Daoy (cell line): ENCODE data around the gene DMD. TPM values are rescaled to one million over a fixed set of nuclear protein-coding genes. Genes with fewer than 3 reads are reported as not detected.
"Not testable (repeated sequence)": the region's sequence is repeated elsewhere in the genome, so short reads cannot be mapped to it uniquely, and the experiment has no call there.

Source experiments
- DNase-seq: peaks from one replicate; pipeline ENCODE4 v3.0.0-alpha.2; 2015; ENCODE audit warnings: low read depth
- total RNA-seq: library from RNA; depleted of rRNA; stranded (reverse); fragments of >200 nt; shearing (Covaris generic); gene quantifications from 2 replicates; pipeline ENCODE4 v1.2.3, GENCODE V29; 2014

DMD gene
- total RNA-seq, 1 experiment from 2014 or later: 14.1 TPM

DNA sequence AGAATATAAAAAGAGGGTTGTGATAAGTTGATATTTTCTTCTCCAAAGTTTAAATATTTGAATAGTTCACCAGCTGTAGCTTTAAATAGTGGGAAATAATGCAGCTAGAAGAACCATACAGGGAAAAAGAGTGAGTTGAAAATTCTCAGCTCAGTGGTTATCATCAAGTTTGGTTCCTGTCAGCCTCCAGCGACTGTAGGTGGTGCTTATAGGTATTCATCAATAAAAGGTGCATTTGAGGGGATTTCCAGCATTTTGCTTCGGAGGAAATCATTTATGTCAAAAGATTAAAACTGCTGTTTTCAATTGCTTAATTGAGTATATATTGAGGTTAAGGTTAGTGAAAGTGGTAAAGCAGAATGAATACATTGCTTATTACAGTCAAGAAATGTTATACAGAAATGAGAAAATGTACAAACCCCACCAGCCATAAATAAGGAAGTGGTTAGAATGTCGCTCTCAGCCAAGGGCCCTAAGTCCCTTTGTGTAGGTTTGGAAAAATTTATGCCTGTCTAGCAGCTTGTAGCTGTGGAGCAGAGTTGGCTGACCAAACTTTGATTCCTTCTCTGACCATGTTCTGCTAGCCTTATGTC, 1606.6 kb downstream of the DMD start:
- no peak for DNase-seq

GRCh38 chrX:31603411-31604120, 1607.8 kb downstream of the DMD start:
- no peak for DNase-seq

DNA sequence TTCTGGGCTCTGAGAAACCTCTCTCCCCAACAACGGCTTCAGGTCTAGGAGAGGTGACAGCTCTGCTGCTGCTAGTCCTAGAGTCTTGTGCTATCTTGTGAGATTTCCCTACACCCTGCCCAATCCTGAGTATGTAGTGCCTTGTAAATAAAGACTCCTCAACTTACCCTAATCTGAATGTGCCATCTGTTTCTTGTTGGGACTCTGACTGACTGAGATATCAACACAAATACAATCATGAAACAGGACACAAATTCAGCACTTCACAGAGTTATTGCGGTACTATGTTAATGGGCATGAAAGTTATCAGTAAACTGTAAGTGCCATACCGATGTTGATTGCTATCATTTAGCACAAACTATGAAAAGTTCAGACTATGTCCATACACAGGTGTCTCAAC, 1610.5 kb downstream of the DMD start:
- no peak for DNase-seq

DNA sequence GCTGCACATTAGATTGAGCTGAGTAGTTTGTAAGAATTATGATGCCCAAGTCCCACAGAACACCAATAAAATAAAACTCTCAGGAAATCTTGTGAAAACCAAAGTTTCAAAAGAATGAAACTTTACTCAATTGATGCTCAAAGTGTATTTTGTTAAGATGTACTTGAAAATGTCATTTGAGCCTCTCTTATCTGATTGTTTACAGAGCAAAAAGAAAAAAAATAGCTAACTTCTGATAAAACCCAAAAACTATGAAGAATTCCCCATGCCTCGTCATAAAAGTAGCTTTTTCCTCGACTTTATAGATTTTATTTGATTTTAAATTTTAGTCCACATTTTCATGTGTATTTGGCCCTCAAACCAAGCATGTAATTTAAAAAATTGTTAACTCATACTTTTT, 1618.0 kb downstream of the DMD start:
- DNase-seq: no peak

GRCh38 chrX:31591355-31591754, 1620.0 kb downstream of the DMD start:
- no peak for DNase-seq

GRCh38 chrX:31590581-31591114, 1620.7 kb downstream of the DMD start:
- peak; percentile 49 for DNase-seq

- no peak for DNase-seq
Measured at GRCh38 chrX:31589503-31589902, 1621.8 kb downstream of the DMD start.

DNA sequence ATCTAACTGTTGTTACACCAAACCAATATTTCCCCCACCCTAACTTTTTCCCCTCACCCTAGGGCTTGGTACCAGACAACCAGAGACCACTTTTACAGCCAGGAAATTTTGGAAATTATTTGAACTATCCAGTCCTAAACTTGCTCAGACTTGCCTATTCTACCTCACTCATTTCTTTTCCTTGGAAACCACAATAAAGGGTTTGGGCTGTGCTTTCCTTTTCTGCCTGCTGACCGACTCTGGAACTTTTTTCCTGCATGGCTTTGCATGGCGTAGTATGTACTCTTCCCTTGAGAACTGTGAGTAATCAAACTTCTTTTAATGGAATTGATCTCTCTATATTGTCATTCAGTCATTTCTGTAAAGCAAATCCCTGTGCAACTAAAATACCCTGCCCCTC, 1623.0 kb downstream of the DMD start:
- no peak for DNase-seq

GRCh38 chrX:31583892-31584291, 1627.5 kb downstream of the DMD start:
- DNase-seq: not testable (repeated sequence)

DNA sequence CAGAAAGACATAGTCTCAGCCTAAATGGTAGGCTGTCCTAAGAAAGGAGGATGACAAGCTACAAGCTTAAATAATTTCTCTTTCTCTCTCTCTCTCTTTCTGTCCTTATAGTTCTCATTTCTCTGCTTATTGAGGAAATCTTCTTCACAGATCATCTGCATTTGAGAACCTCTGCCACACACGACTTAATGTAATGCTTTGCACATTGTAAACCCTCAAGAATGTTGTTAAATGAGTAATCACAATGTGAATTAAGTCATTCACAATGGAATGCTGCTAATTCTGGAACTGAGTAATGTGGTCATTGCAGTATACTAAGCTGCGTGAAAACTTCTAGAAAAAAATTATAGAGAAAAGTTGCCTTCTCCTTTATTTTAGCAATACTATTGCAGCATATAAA, 1630.6 kb downstream of the DMD start:
- DNase-seq: peak; percentile 50

DNA sequence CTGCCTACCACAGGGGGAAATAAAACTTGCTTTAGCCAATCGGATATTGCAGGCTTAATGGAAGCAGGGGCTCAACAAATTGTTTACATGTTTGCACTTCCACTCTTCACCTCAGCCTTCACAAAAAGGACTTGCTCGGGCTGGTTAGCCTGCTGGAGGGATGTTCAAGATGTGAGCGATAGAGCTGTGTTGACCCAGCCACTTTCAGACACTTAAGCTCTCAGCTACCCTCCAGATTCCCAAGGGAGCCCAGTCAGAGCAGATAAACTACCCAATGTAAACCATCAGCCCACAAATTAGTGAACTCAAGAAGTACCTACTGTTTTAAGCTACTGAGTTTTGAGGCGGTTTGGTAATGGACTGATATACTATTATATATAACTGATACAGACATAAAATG, 1631.1 kb downstream of the DMD start:
- peak; percentile 75 for DNase-seq

DNA sequence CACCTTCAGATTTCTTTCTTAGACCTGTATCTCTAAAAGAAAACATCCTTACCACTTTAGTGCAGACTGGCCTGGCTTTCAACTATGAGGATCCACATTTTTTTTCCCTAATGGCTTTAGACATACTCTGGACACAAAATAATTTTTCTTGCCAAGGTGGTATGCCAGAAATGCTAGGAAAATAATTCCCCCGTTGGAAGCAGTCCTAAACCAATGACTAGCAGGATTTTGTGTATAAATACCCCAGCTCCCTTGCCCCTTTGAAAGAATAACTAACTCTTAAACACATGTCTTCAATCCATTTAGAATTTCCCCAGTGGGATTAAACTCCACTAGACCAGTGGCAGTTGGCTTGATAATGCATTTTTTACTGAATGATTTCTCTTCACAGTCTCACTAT, 1639.0 kb downstream of the DMD start:
- DNase-seq: no peak

DNA sequence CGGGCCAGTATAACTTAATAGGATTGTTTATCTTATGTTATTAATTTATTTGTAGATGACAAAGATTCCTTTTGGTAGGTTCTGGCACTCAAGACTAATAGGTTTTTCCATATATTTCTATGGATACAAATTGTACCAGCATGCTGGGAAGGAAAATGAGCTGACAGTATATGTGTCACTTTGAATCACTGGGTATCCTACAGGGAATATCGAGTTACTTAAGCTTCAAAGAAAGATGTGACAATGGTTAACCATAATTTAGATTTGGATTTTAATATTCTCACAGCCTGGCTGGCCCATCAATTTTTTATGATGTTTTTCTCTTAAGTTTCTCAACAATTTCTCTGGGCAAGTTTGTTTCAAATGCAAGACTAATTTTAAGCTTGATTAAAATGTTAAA, 1640.7 kb downstream of the DMD start:
- no peak for DNase-seq

DNA sequence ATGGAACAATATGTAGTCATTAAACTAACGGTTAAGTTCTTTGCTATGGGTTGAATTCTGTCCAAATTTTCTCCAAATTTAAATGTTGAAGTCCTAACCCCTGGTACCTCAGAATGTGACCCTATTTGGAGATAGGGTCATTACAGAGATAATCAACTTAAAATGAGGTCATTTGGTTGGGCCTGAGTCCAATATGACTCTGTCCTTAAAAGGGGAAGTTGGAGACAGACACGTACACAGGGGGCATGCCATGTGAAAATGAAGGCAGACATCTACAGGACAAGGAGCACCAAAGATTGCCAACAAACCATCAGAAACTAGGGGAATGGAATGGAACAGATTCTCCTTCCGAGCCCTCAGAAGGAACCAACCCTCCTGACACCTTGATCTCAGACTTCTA, 1647.6 kb downstream of the DMD start:
- DNase-seq: no peak

- no peak for DNase-seq
Measured at GRCh38 chrX:31555506-31555905, 1655.8 kb downstream of the DMD start.

DNA sequence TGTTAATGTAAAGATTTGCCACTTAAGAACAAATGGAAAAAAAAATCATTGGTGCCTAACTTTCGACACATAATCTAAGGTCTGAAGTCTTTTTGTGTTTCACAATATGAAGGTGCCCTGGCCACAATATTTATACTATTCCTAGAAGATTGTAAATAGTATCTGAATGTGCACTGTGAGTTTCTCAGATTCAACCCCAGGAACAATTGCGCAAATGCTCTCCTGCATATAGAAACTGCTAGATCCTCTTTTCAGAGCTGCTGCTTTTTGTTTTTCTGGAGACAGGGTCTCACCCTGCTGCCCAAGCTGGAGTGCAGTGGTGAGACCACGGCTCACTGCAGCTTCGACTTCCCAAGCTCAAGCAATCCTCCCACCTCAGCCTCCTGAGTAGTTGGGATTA, 1659.4 kb downstream of the DMD start:
- DNase-seq: no peak

GRCh38 chrX:31550158-31550557, 1661.2 kb downstream of the DMD start:
- no peak for DNase-seq

DNA sequence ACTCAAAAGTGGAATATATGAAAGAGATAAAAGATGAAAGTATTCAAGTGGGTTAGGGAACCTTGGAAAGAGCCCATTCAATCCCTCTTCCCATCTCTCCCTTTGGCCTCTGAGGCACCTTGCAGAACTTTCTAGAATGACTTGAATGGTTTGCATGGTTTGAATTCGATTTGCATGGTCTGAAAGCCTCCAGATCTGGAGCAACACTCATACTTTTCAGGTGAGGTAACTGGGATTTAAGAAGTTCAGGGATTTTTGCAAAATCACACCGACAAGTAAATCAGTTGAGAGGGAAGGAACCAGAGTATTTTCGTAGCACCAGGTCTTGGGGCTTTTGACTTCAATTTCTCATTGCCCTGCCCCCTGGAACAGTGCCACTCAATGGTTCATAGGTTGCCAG, 1663.5 kb downstream of the DMD start:
- DNase-seq: no peak

- no peak for DNase-seq
Measured at GRCh38 chrX:31547416-31547815, 1663.9 kb downstream of the DMD start.

- DNase-seq: peak; percentile 79
Measured at GRCh38 chrX:31546126-31546525, 1665.2 kb downstream of the DMD start.

DNA sequence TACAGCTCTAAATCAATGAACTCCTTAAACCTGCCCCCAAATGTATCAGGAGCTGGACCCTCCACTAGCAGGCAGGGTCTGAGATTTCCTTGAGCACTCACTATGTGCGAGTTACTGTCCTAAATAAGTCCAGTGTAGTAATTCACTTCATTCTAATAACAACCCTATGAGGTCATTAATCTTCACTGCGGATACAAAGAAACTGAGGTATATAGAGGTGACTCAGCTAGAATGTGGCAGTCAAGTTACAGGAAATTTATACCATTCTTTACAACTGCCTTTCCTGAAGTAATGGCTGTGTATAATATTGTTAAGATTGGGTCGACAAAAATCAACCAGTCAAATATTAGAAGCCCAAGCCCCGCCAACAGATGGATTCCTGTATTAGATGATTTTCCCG, 1665.6 kb downstream of the DMD start:
- no peak for DNase-seq

DNA sequence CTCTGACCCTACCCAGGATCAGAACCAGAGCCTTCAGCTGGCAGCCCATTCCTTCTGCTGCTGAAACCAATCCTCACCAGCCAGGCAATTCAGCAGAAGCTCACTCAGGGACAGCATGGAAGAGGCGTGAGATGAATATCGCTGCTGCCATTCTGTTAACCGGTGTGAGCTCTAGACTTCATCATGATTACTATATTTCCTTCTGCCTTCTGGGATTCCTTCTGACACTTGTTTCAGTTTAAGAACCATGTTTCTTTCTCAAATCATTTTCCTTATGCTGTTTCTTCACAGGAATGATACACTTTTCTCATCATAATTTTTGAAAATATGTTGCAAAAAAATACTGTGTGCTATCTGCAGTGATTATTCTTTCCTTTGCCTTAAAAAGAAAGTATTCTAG, 1666.2 kb downstream of the DMD start:
- DNase-seq: no peak

- no peak for DNase-seq
Measured at GRCh38 chrX:31543634-31544033, 1667.7 kb downstream of the DMD start.

DNA sequence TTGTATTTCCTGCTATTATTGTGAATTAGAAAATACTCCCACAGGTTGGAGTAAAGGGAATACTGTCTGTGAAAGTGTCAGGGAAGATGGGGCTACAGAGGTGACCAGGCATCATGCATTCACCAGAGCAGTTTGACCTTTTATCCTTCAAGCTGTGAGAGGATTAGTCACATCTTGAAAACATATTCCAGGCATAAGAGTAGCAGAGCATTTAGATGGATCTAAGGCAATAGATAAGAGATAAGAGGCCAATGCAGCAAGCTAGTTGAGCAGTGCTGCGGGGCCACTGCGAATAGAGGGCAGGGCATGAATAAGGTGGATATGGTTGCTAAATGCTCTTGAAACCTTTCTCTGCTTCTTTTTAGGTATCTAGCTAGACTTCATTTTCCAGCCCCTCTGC, 1668.8 kb downstream of the DMD start:
- DNase-seq: no peak
